GM10266 (cell line): ENCODE results near the gene TARDBP.
"Not testable (repeated sequence)": the region's sequence is repeated elsewhere in the genome, so short reads cannot be mapped to it uniquely, and the experiment has no call there.

Experiments used
- DNase-seq: peaks from one replicate; pipeline ENCODE4 v3.0.0; 2012; ENCODE audit errors: extremely low spot score
- TF ChIP-seq, protein P1 (sequence below): IDR thresholded peaks from 2 replicates; pipeline ENCODE4 v1.5.1; 2012; ENCODE audit warnings: mild to moderate bottlenecking, low read depth; ENCODE audit not compliant: control insufficient read depth, insufficient read depth; ENCODE audit errors: missing control alignments

The TARDBP gene

DNA sequence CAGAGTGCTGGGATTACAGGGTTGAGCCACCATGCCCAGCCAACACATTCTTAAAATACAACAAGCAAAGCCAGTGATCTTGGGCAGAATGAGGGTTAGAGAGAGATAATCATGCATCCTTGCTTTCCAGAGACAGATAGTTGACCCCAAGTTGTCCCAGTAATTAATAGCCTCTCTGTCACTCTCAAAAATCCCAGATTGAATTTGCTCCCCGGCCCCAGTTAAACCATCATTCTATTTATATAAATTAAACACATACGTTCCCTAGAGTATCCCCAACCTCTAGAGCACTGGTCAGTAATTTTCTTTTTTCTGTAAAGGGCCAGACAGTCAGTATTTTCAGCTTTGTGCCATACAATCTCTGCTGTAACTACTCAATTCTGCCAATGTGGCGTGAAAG lies 16.4 kb upstream of the TARDBP start:
- TF ChIP-seq, protein P1, sequence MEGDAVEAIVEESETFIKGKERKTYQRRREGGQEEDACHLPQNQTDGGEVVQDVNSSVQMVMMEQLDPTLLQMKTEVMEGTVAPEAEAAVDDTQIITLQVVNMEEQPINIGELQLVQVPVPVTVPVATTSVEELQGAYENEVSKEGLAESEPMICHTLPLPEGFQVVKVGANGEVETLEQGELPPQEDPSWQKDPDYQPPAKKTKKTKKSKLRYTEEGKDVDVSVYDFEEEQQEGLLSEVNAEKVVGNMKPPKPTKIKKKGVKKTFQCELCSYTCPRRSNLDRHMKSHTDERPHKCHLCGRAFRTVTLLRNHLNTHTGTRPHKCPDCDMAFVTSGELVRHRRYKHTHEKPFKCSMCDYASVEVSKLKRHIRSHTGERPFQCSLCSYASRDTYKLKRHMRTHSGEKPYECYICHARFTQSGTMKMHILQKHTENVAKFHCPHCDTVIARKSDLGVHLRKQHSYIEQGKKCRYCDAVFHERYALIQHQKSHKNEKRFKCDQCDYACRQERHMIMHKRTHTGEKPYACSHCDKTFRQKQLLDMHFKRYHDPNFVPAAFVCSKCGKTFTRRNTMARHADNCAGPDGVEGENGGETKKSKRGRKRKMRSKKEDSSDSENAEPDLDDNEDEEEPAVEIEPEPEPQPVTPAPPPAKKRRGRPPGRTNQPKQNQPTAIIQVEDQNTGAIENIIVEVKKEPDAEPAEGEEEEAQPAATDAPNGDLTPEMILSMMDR: no peak
- no peak for DNase-seq

DNA sequence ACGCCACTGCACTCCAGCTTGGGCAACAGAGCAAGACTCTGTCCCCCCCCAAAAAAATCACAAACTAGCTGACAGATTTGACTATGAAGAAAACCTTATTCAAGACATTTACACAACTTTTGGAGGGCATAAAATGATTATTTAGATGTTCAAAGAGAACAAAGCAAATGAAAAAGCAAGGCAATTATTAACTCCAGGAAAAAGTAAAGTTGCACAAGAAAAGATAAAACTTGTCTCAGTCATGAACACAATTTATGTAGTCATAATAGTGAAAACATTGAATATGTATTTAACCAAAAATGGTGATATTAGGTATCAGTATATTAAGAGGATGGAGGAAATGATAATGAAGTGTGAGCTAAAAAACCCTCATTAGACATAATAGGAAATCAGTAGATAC lies 11.9 kb upstream of the TARDBP start:
- TF ChIP-seq, protein P1: no peak
- no peak for DNase-seq

DNA sequence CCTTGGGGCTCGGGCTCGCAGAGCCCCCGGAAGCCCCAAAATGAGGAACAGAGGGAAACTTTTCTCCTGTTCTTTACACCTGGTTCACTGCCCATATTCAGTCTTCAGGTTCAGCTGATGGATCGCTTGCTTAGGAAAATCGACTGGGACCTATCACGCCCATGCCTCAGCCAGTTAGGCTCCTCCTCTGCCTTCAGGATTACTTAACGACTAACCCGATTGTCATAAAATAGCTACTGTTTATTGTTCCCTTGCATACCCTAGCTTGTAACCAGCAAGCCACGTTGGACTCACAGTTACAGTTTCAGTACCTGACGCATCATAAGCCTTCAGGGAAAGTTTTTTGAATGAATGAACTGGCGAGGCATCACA lies 692 bp downstream of the TARDBP start:
- TF ChIP-seq, protein P1: no peak
- DNase-seq: no peak

DNA sequence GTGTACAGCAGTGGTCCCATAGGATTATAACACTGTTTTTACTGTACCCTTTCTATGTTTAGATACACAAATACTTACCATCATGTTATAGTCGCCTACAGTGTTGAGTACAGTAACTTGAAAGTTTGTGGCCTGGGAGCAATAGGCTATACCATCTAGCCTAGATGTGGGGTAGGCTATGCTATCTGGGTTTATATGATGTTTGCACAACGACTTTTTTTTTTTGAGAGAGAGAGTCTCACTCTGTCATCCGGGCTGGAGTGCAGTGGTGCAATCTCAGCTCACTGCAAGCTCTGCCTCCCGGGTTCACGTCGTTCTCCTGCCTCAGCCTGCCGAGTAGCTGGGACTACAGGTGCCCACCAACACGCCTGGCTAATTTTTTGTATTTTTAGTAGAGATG lies 6.9 kb downstream of the TARDBP start:
- DNase-seq: not testable (repeated sequence)

DNA sequence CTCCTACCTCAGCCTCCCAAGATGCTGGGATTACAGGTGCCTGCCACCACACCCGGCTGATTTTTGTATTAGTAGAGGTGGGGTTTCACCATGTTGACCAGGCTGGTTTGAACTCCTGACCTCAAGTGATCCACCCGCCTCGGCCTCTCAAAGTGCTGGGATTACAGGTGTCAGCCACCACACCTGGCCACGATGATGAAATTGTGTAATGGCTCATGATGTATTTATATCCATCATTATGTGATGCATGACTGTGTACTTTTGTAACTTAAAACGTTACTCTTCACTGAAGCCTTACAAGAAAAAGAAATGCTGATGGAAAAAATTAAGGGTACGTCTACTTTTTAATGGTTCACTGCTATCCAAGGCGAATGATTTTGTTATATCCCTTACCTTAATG lies 7.5 kb downstream of the TARDBP start:
- DNase-seq: no peak
- TF ChIP-seq, protein P1: no peak

DNA sequence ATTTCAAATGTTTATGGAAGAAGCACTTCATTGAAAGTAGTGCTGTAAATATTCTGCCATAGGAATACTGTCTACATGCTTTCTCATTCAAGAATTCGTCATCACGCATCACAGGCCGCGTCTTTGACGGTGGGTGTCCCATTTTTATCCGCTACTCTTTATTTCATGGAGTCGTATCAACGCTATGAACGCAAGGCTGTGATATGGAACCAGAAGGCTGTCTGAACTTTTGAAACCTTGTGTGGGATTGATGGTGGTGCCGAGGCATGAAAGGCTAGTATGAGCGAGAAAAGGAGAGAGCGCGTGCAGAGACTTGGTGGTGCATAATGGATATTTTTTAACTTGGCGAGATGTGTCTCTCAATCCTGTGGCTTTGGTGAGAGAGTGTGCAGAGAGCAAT lies 10.7 kb downstream of the TARDBP start:
- DNase-seq: no peak
- TF ChIP-seq, protein P1: no peak

DNA sequence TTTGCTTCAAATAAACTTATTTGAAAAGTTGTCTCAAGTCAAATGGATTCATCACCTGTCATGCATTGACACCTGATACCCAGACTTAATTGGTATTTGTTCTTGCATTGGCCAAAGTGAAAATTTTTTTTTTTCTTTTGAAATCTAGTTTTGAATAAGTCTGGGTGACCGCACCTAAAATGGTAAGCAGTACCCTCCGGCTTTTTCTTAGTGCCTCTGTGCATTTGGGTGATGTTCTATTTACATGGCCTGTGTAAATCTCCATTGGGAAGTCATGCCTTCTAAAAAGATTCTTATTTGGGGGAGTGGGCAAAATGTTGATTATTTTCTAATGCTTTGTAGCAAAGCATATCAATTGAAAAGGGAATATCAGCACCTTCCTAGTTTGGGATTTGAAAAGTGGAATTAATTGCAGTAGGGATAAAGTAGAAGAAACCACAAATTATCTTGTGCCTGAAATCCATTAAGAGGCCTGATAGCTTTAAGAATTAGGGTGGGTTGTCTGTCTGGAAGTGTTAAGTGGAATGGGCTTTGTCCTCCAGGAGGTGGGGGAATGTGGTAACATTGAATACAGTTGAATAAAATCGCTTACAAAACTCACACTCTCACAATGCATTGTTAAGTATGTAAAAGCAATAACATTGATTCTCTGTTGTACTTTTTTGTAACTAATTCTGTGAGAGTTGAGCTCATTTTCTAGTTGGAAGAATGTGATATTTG lies 11.9 kb downstream of the TARDBP start:
- no peak for DNase-seq
- TF ChIP-seq, protein P1: no peak

DNA sequence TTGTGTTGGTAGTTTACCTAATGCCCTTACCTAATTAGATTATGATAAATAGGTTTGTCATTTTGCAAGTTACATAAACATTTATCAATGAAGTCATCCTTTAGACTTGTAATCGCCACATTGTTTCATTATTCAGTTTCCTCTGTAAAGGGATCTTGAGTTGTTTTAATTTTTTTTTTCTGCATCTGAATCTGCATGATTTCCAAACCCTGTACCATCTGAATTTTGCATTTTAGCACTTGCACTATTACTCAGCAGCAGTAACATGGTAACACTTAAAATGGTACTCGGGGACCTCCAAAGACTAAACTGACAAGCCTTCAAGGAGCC lies 12.4 kb downstream of the TARDBP start:
- no peak for DNase-seq
- TF ChIP-seq, protein P1: no peak
